Measurements from ENCODE around the gene NPR3. TPM values are rescaled to one million over a fixed set of nuclear protein-coding genes. Genes with fewer than 3 reads are reported as not detected.

Gene NPR3
- total and polyA plus RNA-seq, 2 donors (not counting 3 experiments of a cell fraction or from before 2014, with no cell fraction given): 0.01 to 0.53 TPM

DNA sequence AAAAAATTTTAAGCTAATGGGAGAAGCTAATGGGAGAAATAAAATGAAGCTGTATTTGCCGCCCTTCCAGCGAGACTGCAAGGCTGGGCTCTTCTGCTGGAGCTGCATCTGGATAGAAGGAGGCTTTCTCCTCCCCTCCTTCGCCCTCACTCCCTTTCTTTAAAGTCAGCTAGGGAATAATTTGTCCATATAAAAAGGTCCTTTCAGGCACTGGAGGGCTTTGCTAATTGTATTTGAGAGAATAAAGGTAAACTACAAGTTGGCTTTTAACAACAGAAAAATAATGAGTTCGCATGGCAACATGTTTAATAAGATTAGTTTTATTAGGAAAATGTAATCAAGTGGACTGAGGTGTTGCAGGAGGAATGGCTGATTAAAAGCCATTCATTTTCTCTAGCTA, 41.3 kb downstream of the NPR3 start:
- FAIRE-seq (no peak), DNase-seq (ENCODE audit: low read depth, low spot score) (no peak)
- Histone ChIP-seq H3K27ac (ENCODE audit: insufficient read depth, low read depth, low read length) (no peak overlapping the region), H3K4me3 (replicated peaks in 1 of 3; ENCODE audit: insufficient read depth in 1 of 3, low read depth in 1 of 3, low read length in 3 of 3) (no peak overlapping the region), H4K20me1 (replicated peaks; ENCODE audit: control insufficient read depth, extremely low read depth, insufficient read depth, low read length) (no peaks in the 10 kb centered on the region), H3K4me1 (ENCODE audit: control insufficient read depth, extremely low read depth, insufficient read depth, low read length) (no peaks in the 10 kb centered on the region), H3K9me1 (replicated peaks; ENCODE audit: control insufficient read depth, extremely low read depth, insufficient read depth, low read length) (no peaks in the 10 kb centered on the region), H3K79me2 (ENCODE audit: control insufficient read depth, insufficient read depth, low read length) (no peaks in the 10 kb centered on the region), H3K9ac (replicated peaks; ENCODE audit: extremely low read depth, insufficient read depth, low read length) (no peak overlapping the region), H3K27me3 (ENCODE audit: control insufficient read depth in 2 of 2, insufficient read depth in 2 of 2, low read length in 2 of 2) (no peaks in the 10 kb centered on the region), H3K36me3 (ENCODE audit: control insufficient read depth in 2 of 2, extremely low read depth in 1 of 2, insufficient read depth in 2 of 2, low read length in 2 of 2) (no peaks in the 10 kb centered on the region), H3K4me2 (ENCODE audit: insufficient read depth, low read length) (no peak overlapping the region), H3K9me3 (replicated peaks; ENCODE audit: control insufficient read depth, insufficient read depth, low read length) (no peaks in the 10 kb centered on the region), H2AFZ (ENCODE audit: low read depth, low read length) (no peak overlapping the region)
- intact Hi-C loops (cut with micrococcal nuclease) (no loop called here), dilution Hi-C loops (cut with MboI; ENCODE audit: extremely low pct_ligation_motif_present, low sequenced_read_pairs) (no loop called here)
- TF ChIP-seq POLR2AphosphoS5 (IDR thresholded peaks at IDR 0.05; ENCODE audit: insufficient read depth, low read depth, low read length): no peak
- ChIA-PET CTCF (no interaction called here), POLR2A (no interaction called here)
- BruUV-seq (replicated peaks): no TSS peak

DNA sequence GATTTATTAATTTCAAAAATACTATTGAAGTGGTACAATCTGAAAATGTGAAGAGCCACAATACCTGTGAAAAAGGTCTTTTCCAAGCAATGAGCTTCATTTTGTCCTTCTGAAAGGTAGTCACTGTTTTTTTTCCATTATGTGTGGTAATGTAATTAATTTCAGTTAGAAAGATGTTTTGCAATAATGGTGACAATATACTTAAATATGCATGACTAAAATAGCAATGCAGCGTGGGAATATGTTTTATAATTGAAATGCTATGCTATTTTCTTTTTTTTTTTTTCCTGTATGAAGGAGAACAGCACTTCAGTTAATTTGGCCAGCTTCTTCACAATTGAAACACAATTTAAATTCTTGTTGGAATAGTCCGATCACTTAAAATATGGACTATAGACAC, 41.9 kb downstream of the NPR3 start:
- H3K36me3 ChIP-seq (ENCODE audit: control insufficient read depth in 2 of 2, extremely low read depth in 1 of 2, insufficient read depth in 2 of 2, low read length in 2 of 2): no peaks in the 10 kb centered on the region
- no peak overlapping the region for H3K4me2 ChIP-seq (ENCODE audit: insufficient read depth, low read length)
- TF ChIP-seq POLR2A (IDR thresholded peaks at IDR 0.05; ENCODE audit: low read depth, low read length): no peak
- no TSS peak for BruUV-seq (replicated peaks)
- intact Hi-C loops (cut with micrococcal nuclease) (no loop called here), dilution Hi-C loops (cut with MboI; ENCODE audit: extremely low pct_ligation_motif_present, low sequenced_read_pairs) (no loop called here)
- DNase-seq (ENCODE audit: low read depth, low spot score): no peak
- H2AFZ ChIP-seq (ENCODE audit: low read depth, low read length): no peak overlapping the region
- H3K4me1 ChIP-seq (ENCODE audit: control insufficient read depth, extremely low read depth, insufficient read depth, low read length): no peaks in the 10 kb centered on the region
- H3K9me3 ChIP-seq (replicated peaks; ENCODE audit: control insufficient read depth, insufficient read depth, low read length): no peaks in the 10 kb centered on the region
- H3K4me3 ChIP-seq (replicated peaks in 1 of 3; ENCODE audit: insufficient read depth in 1 of 3, low read depth in 1 of 3, low read length in 3 of 3): no peak overlapping the region
- no peak overlapping the region for H3K27ac ChIP-seq (ENCODE audit: insufficient read depth, low read depth, low read length)
- no peaks in the 10 kb centered on the region for H3K27me3 ChIP-seq (ENCODE audit: control insufficient read depth in 2 of 2, insufficient read depth in 2 of 2, low read length in 2 of 2)
- H3K79me2 ChIP-seq (ENCODE audit: control insufficient read depth, insufficient read depth, low read length): no peaks in the 10 kb centered on the region
- H3K9ac ChIP-seq (replicated peaks; ENCODE audit: extremely low read depth, insufficient read depth, low read length): no peak overlapping the region
- no peaks in the 10 kb centered on the region for H3K9me1 ChIP-seq (replicated peaks; ENCODE audit: control insufficient read depth, extremely low read depth, insufficient read depth, low read length)
- H4K20me1 ChIP-seq (replicated peaks; ENCODE audit: control insufficient read depth, extremely low read depth, insufficient read depth, low read length): no peaks in the 10 kb centered on the region
- no peak for FAIRE-seq
- POLR2A ChIA-PET: interaction anchor here (0.6 kb wide), 1 partner anchor 440 kb away, joined by 4 read pairs; no protein-coding TSS in a partner anchor
- CTCF ChIA-PET: interaction anchor here (1.1 kb wide), 1 partner anchor 19 kb away, joined by 3 read pairs; no protein-coding TSS in a partner anchor

All from endothelial cell of umbilical vein (primary cell).